Spleen (tissue), 11 donors: ENCODE results near the gene CCDC12. TPM values are rescaled to one million over a fixed set of nuclear protein-coding genes. Genes with fewer than 3 reads are reported as not detected.

Experiments
- DNase-seq: peaks from one replicate; pipeline ENCODE4 v3.0.0-alpha.2; 2020
- H3K27ac ChIP-seq, 8 donors: fragments of 200-600 bp; sonication (generic) in 7 of 8; 1 replicate in 4 of 8; 2 replicates in 4 of 8; pipeline versions ENCODE4 v1.5.0 to v1.8.0; 2016 to 2021; ENCODE audit warnings: inconsistent platforms in 4 of 8, mild to moderate bottlenecking in 4 of 8, moderate library complexity in 1 of 8
- H3K27me3 ChIP-seq, 7 donors: fragments of 200-600 bp; sonication (generic) in 6 of 7; replicated peaks in 1 of 7; 1 replicate in 4 of 7; 2 replicates in 3 of 7; pipeline versions ENCODE4 v1.5.0 to v1.8.0; 2016 to 2021; ENCODE audit warnings: inconsistent platforms in 3 of 7, mild to moderate bottlenecking in 1 of 7
- H3K36me3 ChIP-seq, 6 donors: fragments of 200-600 bp; sonication (generic) in 5 of 6; 1 replicate in 4 of 6; 2 replicates in 2 of 6; pipeline versions ENCODE4 v1.5.0 to v1.8.0; 2016 to 2021; ENCODE audit warnings: inconsistent platforms in 2 of 6
- H3K4me1 ChIP-seq, 6 donors: fragments of 200-600 bp; sonication (generic) in 5 of 6; 1 replicate in 3 of 6; 2 replicates in 3 of 6; pipeline versions ENCODE4 v1.5.0 to v1.8.0; 2016 to 2021; ENCODE audit warnings: inconsistent platforms in 3 of 6
- H3K4me3 ChIP-seq, 8 donors: fragments of 200-600 bp; sonication (generic) in 7 of 8; 1 replicate in 4 of 8; 2 replicates in 4 of 8; pipeline versions ENCODE4 v1.5.0 to v1.8.0; 2016 to 2021; ENCODE audit warnings: inconsistent platforms in 4 of 8, mild to moderate bottlenecking in 4 of 8, moderate library complexity in 2 of 8
- H3K9me3 ChIP-seq, 8 donors: fragments of 200-600 bp; sonication (generic) in 7 of 8; 1 replicate in 4 of 8; 2 replicates in 4 of 8; pipeline versions ENCODE4 v1.5.0 to v1.8.0; 2016 to 2021; ENCODE audit warnings: inconsistent platforms in 4 of 8
- POLR2A ChIP-seq, 3 donors: fragments of 450-650 bp; IDR thresholded peaks; one replicate each; pipeline ENCODE4 v1.5.1; 2017; ENCODE audit warnings: antibody characterized with exemption in 3 of 3, mild to moderate bottlenecking in 1 of 3
- POLR2AphosphoS5 ChIP-seq, 3 donors: sonication (generic); formaldehyde crosslinking; IDR thresholded peaks; one replicate each; pipeline ENCODE4 v1.5.1; 2017; ENCODE audit warnings: antibody characterized with exemption in 3 of 3
- WGBS, 5 donors: extraction: QIAGEN DNeasy Blood & Tissue Kit in 3 of 5; methylation state at CpG; one replicate each; pipeline versions ENCODE4 v1.1.5 to v1.1.7; 2013 to 2018; 5-methylcytosine and 5-hydroxymethylcytosine counted together
- intact Hi-C: fragments of 100-400 bp; cut with DNase I; formaldehyde crosslinking; loops from one replicate; pipeline ENCODE4 v1.15.0; 2023; ENCODE audit warnings: low total_unique reads
- polyA plus RNA-seq, 3 donors: library from polyadenylated mRNA; stranded (reverse); fragments of 200-250 nt; gene quantifications; one replicate each; pipeline ENCODE4 v1.2.1, GENCODE V29; 2013
- total RNA-seq, 7 donors: library from RNA; depleted of rRNA in 3 of 7; stranded (reverse); fragments of >200 nt in 3 of 7; fragmentation: NEBNext Ultra II Directional in 4 of 7; extraction: Animal tissue kit (Norgen Biotek cat#: 25700) in 4 of 7; gene quantifications; one replicate each; pipeline versions ENCODE4 v1.1.0 to v1.2.1, GENCODE V29; 2016 to 2021
- TF ChIP-seq, protein P1 (sequence below), 11 experiments: fragments of 200-600 bp in 7 of 11; fragments of 450-650 bp in 4 of 11; sonication (generic) in 4 of 11; IDR thresholded peaks in 8 of 11; conservative IDR thresholded peaks in 3 of 11; 1 replicate in 7 of 11; 2 replicates in 4 of 11; pipeline versions ENCODE4 v1.4.0 to v1.8.0; 2016 to 2021; ENCODE audit warnings: antibody characterized with exemption in 11 of 11, inconsistent platforms in 4 of 11, mild to moderate bottlenecking in 1 of 11
- donor health status: healthy with polysubstance abuse.
- donor health status: DM: no; HTN: no; CAD: no; lungs with moderate emphysema.
- donor health status: DM: no; HTN: no; CAD: no.
- donor health status: Bipolar disorder and iron deficiency.
- donor health status: healthy.
- donor health status: DM: no; HTN: no; CAD: no.
- donor health status: DM: yes; HTN: yes; CAD: no.

Gene CCDC12
- total and polyA plus RNA-seq, 10 donors: 36.5 to 124 (median 55.7) TPM

DNA sequence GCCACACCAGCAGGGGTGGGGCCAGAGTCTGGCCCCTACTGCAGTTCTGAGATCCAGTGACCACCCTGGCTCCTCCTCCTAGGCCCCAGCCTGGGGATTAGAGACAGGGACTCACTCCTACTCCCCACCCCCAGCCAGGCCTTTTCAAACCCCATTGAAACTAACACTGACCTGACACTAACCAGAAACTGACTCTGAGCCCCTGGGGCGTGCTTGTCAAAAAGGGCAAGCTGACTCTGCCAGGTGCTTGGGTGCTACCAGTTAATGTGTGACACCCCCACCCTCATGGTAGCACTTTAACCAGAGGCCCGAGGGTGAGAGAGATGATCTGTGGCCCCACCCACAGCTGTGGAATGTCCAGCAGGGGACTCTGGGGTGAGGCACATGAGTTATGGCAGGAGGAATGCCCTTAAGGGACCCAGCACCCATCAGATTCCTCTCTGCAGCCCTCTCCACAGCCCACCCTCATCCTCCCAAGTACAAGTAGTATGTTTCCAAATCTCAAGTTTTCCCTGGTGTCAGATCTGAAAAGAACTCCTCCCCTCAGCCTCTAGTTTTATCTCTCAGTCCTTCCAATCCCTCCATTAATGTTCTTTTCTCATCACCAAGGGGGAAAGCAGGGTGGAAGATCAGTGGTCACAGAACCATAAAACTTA lies 97.6 kb downstream of the CCDC12 start:
- H3K36me3 ChIP-seq: no peaks in the 10 kb centered on the region
- no peak overlapping the region for H3K4me3 ChIP-seq
- peaks cover 0 to 43% (median 35%) of the 10 kb centered on the region in 7 donors for H3K27me3 ChIP-seq
- DNase-seq: no peak
- H3K27ac ChIP-seq: peak overlapping the region in 2 of 8 donors; percentile 11 to 18
- 20 to 85% (median 75%) methylated on average over 1 to 2 of the region's 2 CpGs for WGBS, 5 donors
- H3K4me1 ChIP-seq: peaks cover 6 to 65% (median 44%) of the 10 kb centered on the region in 6 donors
- TF ChIP-seq POLR2A (IDR thresholded peaks at IDR 0.05) (no peak), POLR2AphosphoS5 (IDR thresholded peaks at IDR 0.05) (no peak)
- TF ChIP-seq, protein P1, sequence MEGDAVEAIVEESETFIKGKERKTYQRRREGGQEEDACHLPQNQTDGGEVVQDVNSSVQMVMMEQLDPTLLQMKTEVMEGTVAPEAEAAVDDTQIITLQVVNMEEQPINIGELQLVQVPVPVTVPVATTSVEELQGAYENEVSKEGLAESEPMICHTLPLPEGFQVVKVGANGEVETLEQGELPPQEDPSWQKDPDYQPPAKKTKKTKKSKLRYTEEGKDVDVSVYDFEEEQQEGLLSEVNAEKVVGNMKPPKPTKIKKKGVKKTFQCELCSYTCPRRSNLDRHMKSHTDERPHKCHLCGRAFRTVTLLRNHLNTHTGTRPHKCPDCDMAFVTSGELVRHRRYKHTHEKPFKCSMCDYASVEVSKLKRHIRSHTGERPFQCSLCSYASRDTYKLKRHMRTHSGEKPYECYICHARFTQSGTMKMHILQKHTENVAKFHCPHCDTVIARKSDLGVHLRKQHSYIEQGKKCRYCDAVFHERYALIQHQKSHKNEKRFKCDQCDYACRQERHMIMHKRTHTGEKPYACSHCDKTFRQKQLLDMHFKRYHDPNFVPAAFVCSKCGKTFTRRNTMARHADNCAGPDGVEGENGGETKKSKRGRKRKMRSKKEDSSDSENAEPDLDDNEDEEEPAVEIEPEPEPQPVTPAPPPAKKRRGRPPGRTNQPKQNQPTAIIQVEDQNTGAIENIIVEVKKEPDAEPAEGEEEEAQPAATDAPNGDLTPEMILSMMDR (IDR thresholded peaks at IDR 0.05 in 8 of 11, conservative IDR thresholded peaks at IDR 0.05 in 3 of 11): no peak
- intact Hi-C loops: no loop called here
- H3K9me3 ChIP-seq: no peaks in the 10 kb centered on the region

DNA sequence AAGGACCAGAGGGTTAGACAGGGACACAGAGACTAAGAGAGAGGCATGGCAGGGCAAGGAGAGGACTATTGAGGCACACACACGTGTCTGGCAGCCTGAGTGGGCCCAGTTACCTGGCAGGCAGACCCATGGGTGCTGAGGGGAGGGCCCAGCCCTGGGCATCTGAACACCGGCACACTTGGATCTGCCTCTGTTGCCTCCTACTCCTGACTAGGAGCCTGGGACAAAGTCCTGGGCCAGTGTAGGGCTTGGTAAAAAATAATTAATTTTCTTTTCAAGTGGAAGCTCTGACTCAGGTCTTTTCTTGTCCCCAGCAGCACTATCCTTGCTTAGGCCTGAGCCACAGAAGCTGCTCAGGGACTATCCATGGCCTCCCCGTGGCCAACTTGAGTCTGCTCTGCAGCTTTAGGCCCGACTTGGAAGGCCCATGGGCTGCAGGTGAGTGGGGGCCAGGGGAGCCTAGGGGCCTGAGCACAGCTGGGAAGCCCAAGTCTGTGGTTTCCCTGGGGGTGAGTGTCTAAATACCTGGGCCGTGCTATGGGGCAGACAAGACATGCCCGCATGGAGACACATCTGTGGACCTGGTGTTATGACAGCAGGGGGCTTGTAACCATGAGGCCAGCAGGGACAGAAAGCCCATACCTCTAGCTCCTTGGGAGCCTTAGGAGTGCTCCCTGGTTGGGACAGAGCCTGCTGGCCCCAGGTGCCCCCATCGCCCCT lies 99.0 kb downstream of the CCDC12 start, which contains the start of gene PTH1R:
PTH1R (plus strand) TSS at position 316 of the 720 bp plus-strand sequence. CDS start 5,839 bp downstream, outside the sequence.
- H3K4me1 ChIP-seq: peaks cover 14 to 66% (median 45%) of the 10 kb centered on the region in 6 donors
- WGBS, 5 donors: 78 to 90% (median 85%) methylated on average over 7 of the region's 7 CpGs
- H3K4me3 ChIP-seq: no peak within 1 kb of the TSS
- DNase-seq: no peak
- H3K27me3 ChIP-seq: peaks cover 0 to 34% (median 21%) of the 10 kb centered on the region in 7 donors
- H3K36me3 ChIP-seq: no peaks in the 10 kb centered on the region
- no peak for TF ChIP-seq POLR2A (IDR thresholded peaks at IDR 0.05)
- H3K9me3 ChIP-seq: no peaks in the 10 kb centered on the region
- peak within 1 kb of the TSS in 2 of 8 donors; percentile 18 for H3K27ac ChIP-seq
- intact Hi-C loops: no loop called here

DNA sequence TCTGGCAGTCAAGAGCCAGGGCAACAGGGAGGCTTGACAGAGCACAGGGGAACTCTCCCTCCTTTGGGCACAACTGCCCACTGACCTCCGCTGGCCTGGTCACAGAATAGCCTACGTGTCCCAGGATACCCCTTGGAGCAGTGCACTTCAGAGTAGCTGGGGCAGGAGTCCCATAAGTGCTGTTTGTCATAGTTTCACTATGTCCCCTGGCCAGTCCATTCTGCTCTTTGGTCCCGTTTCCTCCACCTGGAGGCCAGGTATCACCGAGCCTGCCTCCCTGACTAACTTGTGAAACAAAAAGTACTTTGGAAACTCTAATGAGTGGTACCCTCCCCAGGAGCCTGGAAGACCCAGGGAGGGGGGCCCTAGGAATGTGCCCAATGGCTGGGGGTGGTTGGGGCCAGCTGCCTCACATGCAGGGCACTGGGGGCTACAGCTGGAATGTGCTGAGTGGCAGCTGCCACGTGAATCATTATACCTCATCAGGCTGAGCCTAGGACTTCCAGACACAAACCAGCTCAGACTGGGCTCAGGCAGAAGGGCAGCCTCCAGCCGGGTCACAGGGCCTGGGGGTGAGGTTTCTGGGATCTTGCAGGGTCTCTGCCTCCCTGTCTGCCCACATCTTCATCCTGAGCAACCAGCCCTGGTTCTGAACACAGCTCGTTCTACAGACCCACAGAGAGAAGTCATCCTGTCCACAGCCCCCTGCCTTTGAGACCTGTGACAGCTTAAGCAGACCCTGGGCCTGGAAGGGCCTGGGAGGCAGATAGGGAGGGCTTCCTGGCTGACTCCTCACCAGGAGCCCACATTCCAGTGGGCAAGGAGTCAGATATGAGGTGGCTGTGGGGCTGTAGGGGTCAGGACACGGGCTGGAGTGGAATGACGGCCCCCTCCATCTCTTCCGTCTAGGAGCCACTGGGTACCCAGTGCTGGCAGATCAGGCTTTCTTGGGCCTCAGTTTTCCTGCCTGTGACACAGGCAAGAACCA lies 99.9 kb downstream of the CCDC12 start:
- H3K4me1 ChIP-seq: peaks cover 5 to 66% (median 35%) of the 10 kb centered on the region in 6 donors
- H3K27me3 ChIP-seq: peaks cover 0 to 25% (median 12%) of the 10 kb centered on the region in 7 donors
- H3K4me3 ChIP-seq: no peak overlapping the region
- peak overlapping the region in 1 of 8 donors; percentile 18 for H3K27ac ChIP-seq
- H3K36me3 ChIP-seq: no peaks in the 10 kb centered on the region
- H3K9me3 ChIP-seq: no peaks in the 10 kb centered on the region
- intact Hi-C loops: no loop called here
- TF ChIP-seq POLR2AphosphoS5 (IDR thresholded peaks at IDR 0.05) (no peak), POLR2A (IDR thresholded peaks at IDR 0.05) (no peak)
- TF ChIP-seq, protein P1 (IDR thresholded peaks at IDR 0.05 in 8 of 11, conservative IDR thresholded peaks at IDR 0.05 in 3 of 11): no peak
- 83 to 91% (median 85%) methylated on average over 6 to 10 of the region's 10 CpGs for WGBS, 5 donors
- DNase-seq: no peak

DNA sequence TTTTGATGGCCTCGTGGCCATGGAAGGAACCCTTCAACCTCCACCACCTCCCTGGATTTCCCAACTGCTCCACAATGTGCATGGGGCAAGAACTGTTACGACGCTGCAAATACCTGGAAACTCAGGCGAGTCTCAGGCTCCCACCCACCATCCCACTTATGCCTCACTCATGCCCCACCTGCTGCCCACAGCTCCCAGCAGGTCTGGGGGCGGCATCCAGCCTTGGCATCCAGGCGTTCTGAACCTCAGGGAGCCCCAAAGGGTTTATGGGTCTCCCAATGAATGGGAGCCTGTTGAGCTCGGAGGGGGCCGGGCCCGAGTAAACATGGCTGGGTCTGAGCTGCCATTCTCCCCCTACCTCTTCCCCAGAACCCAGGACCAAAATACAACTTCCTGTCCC lies 101.0 kb downstream of the CCDC12 start:
- H3K36me3 ChIP-seq: no peaks in the 10 kb centered on the region
- peaks cover 4 to 66% (median 33%) of the 10 kb centered on the region in 6 donors for H3K4me1 ChIP-seq
- no peaks in the 10 kb centered on the region for H3K9me3 ChIP-seq
- H3K27me3 ChIP-seq: peaks cover 0 to 14% (median 1%) of the 10 kb centered on the region in 7 donors
- TF ChIP-seq POLR2A (IDR thresholded peaks at IDR 0.05): no peak
- no peak for TF ChIP-seq POLR2AphosphoS5 (IDR thresholded peaks at IDR 0.05)
- TF ChIP-seq, protein P1 (IDR thresholded peaks at IDR 0.05 in 8 of 11, conservative IDR thresholded peaks at IDR 0.05 in 3 of 11): no peak
- no peak for DNase-seq
- peak overlapping the region in 2 of 8 donors; percentile 62 to 71 for H3K27ac ChIP-seq
- WGBS, 5 donors: 84 to 94% (median 90%) methylated on average over 6 to 9 of the region's 9 CpGs
- intact Hi-C loops: no loop called here
- no peak overlapping the region for H3K4me3 ChIP-seq
